Measurements from ENCODE around the gene EIF5A. TPM values are rescaled to one million over a fixed set of nuclear protein-coding genes. Genes with fewer than 3 reads are reported as not detected.

The EIF5A gene
- polyA plus RNA-seq, 6 donors from 2014 or later = 195 to 802 (median 516) TPM

- Mint-ChIP-seq H3K27me3 (no peaks in the 10 kb centered on the region), H3K36me3 (no peaks in the 10 kb centered on the region), H3K9me3 (no peaks in the 10 kb centered on the region), H3K27ac (peak overlapping the region in 5 of 6 donors; percentile 80 to 97 (median 90)), H3K4me3 (peak overlapping the region; percentile 86 to 94 (median 92)), H3K4me1 (peaks cover 36 to 53% (median 43%) of the 10 kb centered on the region in 3 donors)
- DNase-seq (no peak), ATAC-seq (ENCODE audit: low read depth in 2 of 2) (no peak)
These were observed 45.1 kb downstream of the EIF5A start for GRCh38 chr17:7352503-7352889.

DNA sequence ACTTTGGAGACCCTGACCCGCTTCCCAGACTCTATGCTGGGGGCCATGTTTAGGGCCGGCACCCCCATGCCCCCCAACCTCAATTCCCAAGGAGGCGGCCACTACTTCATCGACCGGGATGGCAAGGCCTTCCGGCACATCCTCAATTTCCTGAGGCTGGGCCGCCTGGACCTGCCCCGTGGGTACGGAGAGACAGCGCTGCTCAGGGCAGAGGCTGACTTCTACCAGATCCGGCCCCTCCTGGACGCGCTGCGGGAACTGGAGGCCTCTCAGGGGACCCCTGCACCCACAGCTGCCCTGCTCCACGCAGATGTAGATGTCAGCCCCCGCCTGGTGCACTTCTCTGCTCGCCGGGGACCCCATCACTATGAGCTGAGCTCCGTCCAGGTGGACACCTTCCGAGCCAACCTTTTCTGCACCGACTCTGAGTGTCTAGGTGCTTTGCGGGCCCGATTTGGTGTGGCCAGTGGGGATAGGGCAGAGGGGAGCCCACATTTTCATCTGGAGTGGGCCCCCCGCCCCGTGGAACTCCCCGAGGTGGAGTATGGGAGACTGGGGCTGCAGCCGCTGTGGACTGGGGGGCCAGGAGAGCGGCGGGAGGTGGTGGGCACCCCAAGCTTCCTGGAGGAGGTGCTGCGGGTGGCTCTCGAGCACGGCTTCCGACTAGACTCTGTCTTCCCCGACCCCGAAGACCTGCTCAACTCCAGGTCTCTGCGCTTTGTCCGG lies 45.6 kb downstream of the EIF5A start:
- DNase-seq = no peak
- no peaks in the 10 kb centered on the region for H3K9me3 Mint-ChIP-seq
- no peak for ATAC-seq (ENCODE audit: low read depth in 2 of 2)
- H3K4me1 Mint-ChIP-seq = peaks cover 36 to 53% (median 43%) of the 10 kb centered on the region in 3 donors
- H3K27me3 Mint-ChIP-seq = no peaks in the 10 kb centered on the region
- no peaks in the 10 kb centered on the region for H3K36me3 Mint-ChIP-seq
- H3K27ac Mint-ChIP-seq = peak overlapping the region in 5 of 6 donors; percentile 80 to 97 (median 90)
- H3K4me3 Mint-ChIP-seq = peak overlapping the region; percentile 86 to 94 (median 92)

- Mint-ChIP-seq H3K27me3 (peaks cover 0 to 3% (median 3%) of the 10 kb centered on the region in 3 donors), H3K4me3 (peak overlapping the region in 2 of 8 donors; percentile 54 to 91), H3K9me3 (no peaks in the 10 kb centered on the region), H3K4me1 (peaks cover 36 to 47% (median 39%) of the 10 kb centered on the region in 3 donors), H3K36me3 (no peaks in the 10 kb centered on the region), H3K27ac (peak overlapping the region in 2 of 6 donors; percentile 79 to 87)
- no peak for ATAC-seq (ENCODE audit: low read depth in 2 of 2)
- DNase-seq = no peak
These were observed 46.9 kb downstream of the EIF5A start for GRCh38 chr17:7354262-7354843.

DNA sequence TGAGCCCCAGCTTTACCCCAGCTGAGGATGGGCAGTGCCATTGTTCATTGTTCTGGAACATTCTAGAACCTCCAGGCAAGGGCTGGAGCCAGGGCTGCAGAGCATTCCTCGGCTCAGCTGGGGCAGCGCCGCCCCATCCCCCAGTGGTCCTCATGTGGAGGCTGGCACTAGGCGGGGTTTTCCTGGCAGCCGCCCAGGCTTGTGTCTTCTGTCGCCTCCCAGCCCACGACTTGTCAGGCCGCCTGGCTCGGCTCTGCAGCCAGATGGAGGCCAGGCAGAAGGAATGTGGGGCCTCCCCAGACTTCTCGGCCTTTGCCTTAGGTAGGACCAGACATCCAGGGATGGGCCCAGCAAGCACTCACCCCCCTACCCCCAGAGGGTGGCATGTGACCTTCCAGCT lies 47.6 kb downstream of the EIF5A start, which contains the start of gene TMEM95:
Gene TMEM95 (plus strand): TSS at position 104 of the 400 bp plus-strand sequence. CDS start 49 bp downstream, at position 153.
- Mint-ChIP-seq H3K4me1 (peaks cover 33 to 40% (median 36%) of the 10 kb centered on the region in 3 donors), H3K36me3 (no peaks in the 10 kb centered on the region), H3K9me3 (no peaks in the 10 kb centered on the region), H3K27ac (peak within 1 kb of the TSS in 4 of 6 donors; percentile 56 to 87 (median 80)), H3K27me3 (peaks cover 0 to 8% (median 3%) of the 10 kb centered on the region in 3 donors), H3K4me3 (peak within 1 kb of the TSS in 6 of 8 donors; percentile 32 to 94 (median 79))
- DNase-seq = no peak
- no peak for ATAC-seq (ENCODE audit: low read depth in 2 of 2)

DNA sequence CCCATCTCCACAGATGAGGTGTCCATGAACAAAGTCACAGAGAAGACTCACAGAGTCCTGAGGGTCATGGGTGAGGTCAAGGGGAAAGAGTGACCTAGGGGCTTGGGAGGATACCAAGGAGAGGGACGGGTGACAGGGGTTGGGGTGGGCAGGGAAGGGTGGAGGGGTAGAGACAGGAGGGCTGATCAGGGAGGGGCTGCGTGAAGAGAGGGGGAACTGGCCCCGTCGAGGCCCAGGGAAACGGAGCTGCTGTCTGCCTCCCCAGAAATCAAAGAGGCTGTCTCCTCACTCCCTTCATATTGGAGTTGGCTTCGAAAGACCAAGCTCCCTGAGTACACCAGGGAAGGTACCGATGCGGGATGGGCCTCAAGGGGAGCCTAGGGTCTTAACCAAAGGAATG lies 48.1 kb downstream of the EIF5A start:
- Mint-ChIP-seq H3K27ac (peak overlapping the region in 2 of 6 donors; percentile 26 to 56), H3K36me3 (no peaks in the 10 kb centered on the region), H3K27me3 (peaks cover 0 to 8% (median 3%) of the 10 kb centered on the region in 3 donors), H3K9me3 (no peaks in the 10 kb centered on the region), H3K4me3 (peak overlapping the region in 1 of 8 donors; percentile 61), H3K4me1 (peaks cover 32 to 36% (median 32%) of the 10 kb centered on the region in 3 donors)
- DNase-seq (no peak), ATAC-seq (ENCODE audit: low read depth in 2 of 2) (no peak)

DNA sequence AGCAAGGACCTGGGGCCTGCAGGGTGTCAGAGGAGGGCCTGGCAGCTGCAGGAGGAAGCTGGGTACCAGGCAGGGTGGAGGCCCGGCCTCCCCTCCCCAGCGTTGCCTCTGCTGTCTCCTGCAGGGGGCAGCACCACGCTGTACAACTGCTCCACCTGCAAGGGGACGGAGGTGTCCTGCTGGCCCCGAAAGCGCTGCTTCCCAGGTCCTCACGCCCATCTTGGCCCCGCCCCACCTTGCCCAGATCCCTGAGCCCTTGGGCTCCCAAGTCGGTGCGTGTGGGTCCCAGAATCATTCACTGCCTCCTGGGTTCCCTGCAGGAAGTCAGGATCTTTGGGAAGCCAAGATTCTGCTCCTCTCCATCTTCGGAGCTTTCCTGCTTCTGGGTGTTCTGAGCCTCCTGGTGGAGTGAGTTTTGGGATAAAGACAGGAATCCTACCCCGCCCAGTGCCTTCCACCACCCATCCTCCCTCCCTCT lies 48.7 kb downstream of the EIF5A start:
- Mint-ChIP-seq H3K27me3 (peaks cover 0 to 8% (median 3%) of the 10 kb centered on the region in 3 donors), H3K4me1 (peaks cover 28 to 34% (median 31%) of the 10 kb centered on the region in 3 donors), H3K27ac (peak overlapping the region in 2 of 6 donors; percentile 26 to 81), H3K36me3 (no peaks in the 10 kb centered on the region), H3K9me3 (no peaks in the 10 kb centered on the region), H3K4me3 (peak overlapping the region in 2 of 8 donors; percentile 32 to 61)
- DNase-seq (peak; percentile 82), ATAC-seq (ENCODE audit: low read depth in 2 of 2) (peak; percentile 64 to 75)

- Mint-ChIP-seq H3K27me3 (peaks cover 0 to 14% (median 3%) of the 10 kb centered on the region in 3 donors), H3K4me3 (peak overlapping the region in 1 of 8 donors; percentile 54), H3K9me3 (no peaks in the 10 kb centered on the region), H3K36me3 (no peaks in the 10 kb centered on the region), H3K4me1 (peaks cover 26 to 30% (median 27%) of the 10 kb centered on the region in 3 donors), H3K27ac (peak overlapping the region in 1 of 6 donors; percentile 47)
- ATAC-seq (ENCODE audit: low read depth in 2 of 2) (no peak), DNase-seq (no peak)
These were observed 49.3 kb downstream of the EIF5A start for GRCh38 chr17:7356756-7357155.

DNA sequence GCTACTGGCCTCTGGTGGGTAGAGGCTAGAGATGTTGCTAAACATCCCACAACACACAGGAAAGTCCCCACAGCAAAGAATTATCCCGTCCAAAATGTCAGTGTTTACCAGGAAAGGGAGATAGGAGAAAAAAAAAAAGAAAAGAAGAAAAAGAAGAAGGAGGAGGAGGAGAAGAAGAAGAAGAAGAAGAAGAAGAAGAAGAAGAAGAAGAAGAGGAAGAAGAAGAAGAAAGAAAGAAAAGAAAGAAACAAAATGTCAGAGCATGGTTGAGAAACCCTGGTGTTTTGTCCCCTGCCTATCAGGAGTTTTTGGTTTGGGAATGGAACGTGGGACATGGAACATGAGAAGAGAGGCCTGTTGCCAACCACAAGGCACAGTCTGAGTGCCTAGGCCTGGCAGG lies 50.0 kb downstream of the EIF5A start:
- DNase-seq = no peak
- no peak for ATAC-seq (ENCODE audit: low read depth in 2 of 2)
- peaks cover 24 to 28% (median 26%) of the 10 kb centered on the region in 3 donors for H3K4me1 Mint-ChIP-seq
- H3K27ac Mint-ChIP-seq = no peak overlapping the region
- H3K4me3 Mint-ChIP-seq = no peak overlapping the region
- H3K27me3 Mint-ChIP-seq = peaks cover 0 to 19% (median 3%) of the 10 kb centered on the region in 3 donors
- H3K36me3 Mint-ChIP-seq = no peaks in the 10 kb centered on the region
- H3K9me3 Mint-ChIP-seq = no peaks in the 10 kb centered on the region

- no peak overlapping the region for H3K27ac Mint-ChIP-seq
- H3K36me3 Mint-ChIP-seq = no peaks in the 10 kb centered on the region
- DNase-seq (no peak), ATAC-seq (ENCODE audit: low read depth in 2 of 2) (no peak)
- H3K4me3 Mint-ChIP-seq = peak overlapping the region in 2 of 8 donors; percentile 6 to 25
- H3K27me3 Mint-ChIP-seq = peaks cover 3 to 29% (median 8%) of the 10 kb centered on the region in 3 donors
- no peaks in the 10 kb centered on the region for H3K9me3 Mint-ChIP-seq
- peaks cover 0 to 3% (median 0%) of the 10 kb centered on the region in 3 donors for H3K4me1 Mint-ChIP-seq
These were observed 54.5 kb downstream of the EIF5A start for GRCh38 chr17:7361906-7362305.

Other genes with a start within 250 kb of the EIF5A start
- under 1 TPM in 1 of 6 donors, not detected in 5; 0.82 TPM for gene CLEC10A, start 227.4 kb upstream of the EIF5A start, polyA plus RNA-seq (ENCODE audit: low read depth in 6 of 6)
- not detected for gene ASGR2, start 192.8 kb upstream of the EIF5A start, polyA plus RNA-seq (ENCODE audit: low read depth in 6 of 6)
- under 1 TPM in 1 of 6 donors, not detected in 5; 0.19 TPM for gene ASGR1, start 128.3 kb upstream of the EIF5A start, polyA plus RNA-seq (ENCODE audit: low read depth in 6 of 6)
- under 1 TPM in 5 of 6 donors, not detected in 1; 0.06 to 0.29 (median 0.22) TPM for gene DLG4, start 87.8 kb upstream of the EIF5A start, polyA plus RNA-seq (ENCODE audit: low read depth in 6 of 6)
- gene ACADVL, start 87.7 kb upstream of the EIF5A start, polyA plus RNA-seq (ENCODE audit: low read depth in 6 of 6) = 100 to 1,000 TPM in 1 of 6 donors, 10 to 100 TPM in 5; 63.9 to 102 (median 75.0) TPM
- 10 to 100 TPM; 23.4 to 33.1 (median 25.5) TPM for gene DVL2, start 73.1 kb upstream of the EIF5A start, polyA plus RNA-seq (ENCODE audit: low read depth in 6 of 6)
- 10 to 100 TPM; 11.9 to 24.2 (median 20.5) TPM for gene PHF23, start 68.2 kb upstream of the EIF5A start, polyA plus RNA-seq (ENCODE audit: low read depth in 6 of 6)
- gene GABARAP, start 65.2 kb upstream of the EIF5A start, polyA plus RNA-seq (ENCODE audit: low read depth in 6 of 6) = 1,000 to 10,000 TPM in 4 of 6 donors, 100 to 1,000 TPM in 2; 833 to 1,381 (median 1,181) TPM
- 10 to 100 TPM; 44.6 to 90.2 (median 53.0) TPM for gene CTDNEP1, start 55.9 kb upstream of the EIF5A start, polyA plus RNA-seq (ENCODE audit: low read depth in 6 of 6)
- gene ELP5, start 55.4 kb upstream of the EIF5A start, polyA plus RNA-seq (ENCODE audit: low read depth in 6 of 6) = 10 to 100 TPM; 54.2 to 94.8 (median 80.6) TPM
- gene CLDN7, start 45.1 kb upstream of the EIF5A start, polyA plus RNA-seq (ENCODE audit: low read depth in 6 of 6) = 1 to 10 TPM in 5 of 6 donors, not detected in 1; 2.9 to 6.9 (median 4.8) TPM
- gene SLC2A4, start 25.9 kb upstream of the EIF5A start, polyA plus RNA-seq (ENCODE audit: low read depth in 6 of 6) = not detected
- not detected for gene YBX2, start 13.0 kb upstream of the EIF5A start, polyA plus RNA-seq (ENCODE audit: low read depth in 6 of 6)
- 100 to 1,000 TPM; 103 to 131 (median 107) TPM for gene GPS2, start 7.7 kb downstream of the EIF5A start, polyA plus RNA-seq (ENCODE audit: low read depth in 6 of 6)
- 1 to 10 TPM in 5 of 6 donors, not detected in 1; 1.2 to 2.7 (median 1.9) TPM for gene NEURL4, start 21.7 kb downstream of the EIF5A start, polyA plus RNA-seq (ENCODE audit: low read depth in 6 of 6)
- gene ACAP1, start 28.9 kb downstream of the EIF5A start, polyA plus RNA-seq (ENCODE audit: low read depth in 6 of 6) = 100 to 1,000 TPM; 117 to 177 (median 155) TPM
- gene KCTD11, start 44.5 kb downstream of the EIF5A start, polyA plus RNA-seq (ENCODE audit: low read depth in 6 of 6) = 10 to 100 TPM in 2 of 6 donors, 1 to 10 TPM in 4; 3.3 to 13.2 (median 8.3) TPM
- gene TMEM95, start 47.5 kb downstream of the EIF5A start, polyA plus RNA-seq (ENCODE audit: low read depth in 6 of 6) = not detected
- 1 to 10 TPM; 1.2 to 4.2 (median 2.5) TPM for gene TNK1, start 73.5 kb downstream of the EIF5A start, polyA plus RNA-seq (ENCODE audit: low read depth in 6 of 6)
- 10 to 100 TPM; 43.1 to 73.4 (median 59.1) TPM for gene PLSCR3, start 86.9 kb downstream of the EIF5A start, polyA plus RNA-seq (ENCODE audit: low read depth in 6 of 6)
- 10 to 100 TPM; 73.4 to 90.2 (median 81.3) TPM for gene TMEM256, start 96.5 kb downstream of the EIF5A start, polyA plus RNA-seq (ENCODE audit: low read depth in 6 of 6)
- not detected for gene NLGN2, start 100.2 kb downstream of the EIF5A start, polyA plus RNA-seq (ENCODE audit: low read depth in 6 of 6)
- not detected for gene SPEM1, start 112.7 kb downstream of the EIF5A start, polyA plus RNA-seq (ENCODE audit: low read depth in 6 of 6)
- gene SPEM2, start 118.0 kb downstream of the EIF5A start, polyA plus RNA-seq (ENCODE audit: low read depth in 6 of 6) = not detected
- gene SPEM3, start 121.2 kb downstream of the EIF5A start, polyA plus RNA-seq (ENCODE audit: low read depth in 6 of 6) = not detected
- gene TMEM102, start 127.8 kb downstream of the EIF5A start, polyA plus RNA-seq (ENCODE audit: low read depth in 6 of 6) = 10 to 100 TPM in 5 of 6 donors, 1 to 10 TPM in 1; 9.6 to 19.8 (median 13.5) TPM
- gene FGF11, start 131.9 kb downstream of the EIF5A start, polyA plus RNA-seq (ENCODE audit: low read depth in 6 of 6) = under 1 TPM in 1 of 6 donors, not detected in 5; 0.16 TPM
- 10 to 100 TPM; 12.6 to 21.6 (median 15.6) TPM for gene CHRNB1, start 137.4 kb downstream of the EIF5A start, polyA plus RNA-seq (ENCODE audit: low read depth in 6 of 6)
- 10 to 100 TPM in 4 of 6 donors, 1 to 10 TPM in 2; 5.3 to 19.2 (median 10.5) TPM for gene ZBTB4, start 172.0 kb downstream of the EIF5A start, polyA plus RNA-seq (ENCODE audit: low read depth in 6 of 6)
- under 1 TPM in 2 of 6 donors, not detected in 4; 0.14 to 0.39 TPM for gene SLC35G6, start 173.8 kb downstream of the EIF5A start, polyA plus RNA-seq (ENCODE audit: low read depth in 6 of 6)
- 10 to 100 TPM; 13.6 to 88.9 (median 47.1) TPM for gene POLR2A, start 176.7 kb downstream of the EIF5A start, polyA plus RNA-seq (ENCODE audit: low read depth in 6 of 6)
- gene TNFSF12, start 241.4 kb downstream of the EIF5A start, polyA plus RNA-seq (ENCODE audit: low read depth in 6 of 6) = 10 to 100 TPM; 21.6 to 33.3 (median 28.0) TPM